ENCODE results near the gene ACOX2. TPM values are rescaled to one million over a fixed set of nuclear protein-coding genes. Genes with fewer than 3 reads are reported as not detected.

Gene ACOX2
- total and polyA plus RNA-seq, 2 of the 13 experiments (the other 11 are each of a cell fraction or from before 2014, with no cell fraction given) = 42.6 to 98.5 TPM

DNA sequence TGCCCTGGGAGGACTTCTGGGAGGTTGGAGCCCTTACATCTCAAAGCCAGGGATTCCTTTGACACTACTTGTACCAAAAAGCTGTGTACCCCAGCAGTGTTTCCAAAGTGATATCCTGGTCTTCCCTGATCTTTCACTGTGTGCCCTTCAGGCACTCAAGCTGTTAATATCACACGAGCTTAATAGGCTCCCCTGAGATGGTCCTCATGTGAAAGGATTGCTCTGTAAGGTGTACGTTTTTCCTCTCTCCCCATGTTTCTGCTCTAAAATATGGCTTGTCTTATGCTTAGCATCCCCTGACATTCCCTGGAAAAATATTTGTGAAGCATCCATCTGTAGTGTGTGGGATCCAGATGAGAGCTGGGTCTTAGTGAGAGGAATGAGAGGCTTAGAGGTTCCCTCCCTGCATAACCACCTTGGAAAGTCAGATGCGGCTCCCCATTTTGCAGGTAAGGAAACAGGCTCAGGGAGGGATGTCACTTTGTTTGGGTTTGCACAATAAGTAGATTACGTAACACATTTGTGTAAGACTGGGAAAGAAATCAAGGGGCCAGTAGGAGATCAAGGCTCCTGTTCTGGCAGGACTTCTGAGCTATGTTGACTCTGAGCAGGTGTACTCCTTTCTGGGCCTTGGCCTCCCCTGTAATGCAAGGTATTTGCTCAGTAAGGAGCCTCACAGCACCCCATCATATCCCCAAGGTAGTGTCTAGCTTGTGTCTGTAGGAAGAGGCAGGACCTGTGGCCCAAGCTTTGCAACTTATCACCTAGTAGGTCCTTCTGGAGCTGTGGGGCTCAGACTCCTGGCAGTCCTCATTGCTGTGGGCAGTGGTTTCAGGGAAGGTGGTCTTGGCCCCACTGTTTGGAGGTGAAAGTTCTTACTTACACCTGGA lies 667 bp upstream of the ACOX2 start (continued):
- TF ChIP-seq, protein P1, sequence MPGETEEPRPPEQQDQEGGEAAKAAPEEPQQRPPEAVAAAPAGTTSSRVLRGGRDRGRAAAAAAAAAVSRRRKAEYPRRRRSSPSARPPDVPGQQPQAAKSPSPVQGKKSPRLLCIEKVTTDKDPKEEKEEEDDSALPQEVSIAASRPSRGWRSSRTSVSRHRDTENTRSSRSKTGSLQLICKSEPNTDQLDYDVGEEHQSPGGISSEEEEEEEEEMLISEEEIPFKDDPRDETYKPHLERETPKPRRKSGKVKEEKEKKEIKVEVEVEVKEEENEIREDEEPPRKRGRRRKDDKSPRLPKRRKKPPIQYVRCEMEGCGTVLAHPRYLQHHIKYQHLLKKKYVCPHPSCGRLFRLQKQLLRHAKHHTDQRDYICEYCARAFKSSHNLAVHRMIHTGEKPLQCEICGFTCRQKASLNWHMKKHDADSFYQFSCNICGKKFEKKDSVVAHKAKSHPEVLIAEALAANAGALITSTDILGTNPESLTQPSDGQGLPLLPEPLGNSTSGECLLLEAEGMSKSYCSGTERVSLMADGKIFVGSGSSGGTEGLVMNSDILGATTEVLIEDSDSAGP (CRISPR knock-in tag; IDR thresholded peaks at IDR 0.05; ENCODE audit: borderline replicate concordance) = no peak
- TF ChIP-seq MEIS2 (CRISPR knock-in tag; IDR thresholded peaks at IDR 0.05) = no peak
- TF ChIP-seq ZNF770 (CRISPR knock-in tag; IDR thresholded peaks at IDR 0.05) = no peak
- no peak for TF ChIP-seq SOX13 (IDR thresholded peaks at IDR 0.05)
- TF ChIP-seq SOX13 (CRISPR knock-in tag; conservative IDR thresholded peaks at IDR 0.05 in 1 of 2, IDR thresholded peaks at IDR 0.05 in 1 of 2) = peak in 1 of 2 experiments; percentile 67; a peak in 2 of 4 replicates
- no peak for TF ChIP-seq ZNF563 (CRISPR knock-in tag; IDR thresholded peaks at IDR 0.05)
- TF ChIP-seq ZNF335 (CRISPR knock-in tag; IDR thresholded peaks at IDR 0.05) = no peak
- no peak for TF ChIP-seq JARID2 (CRISPR knock-in tag; IDR thresholded peaks at IDR 0.05; ENCODE audit: insufficient replicate concordance)
- no peak for TF ChIP-seq GMEB1 (CRISPR knock-in tag; IDR thresholded peaks at IDR 0.05; ENCODE audit: borderline replicate concordance)
- no peak for TF ChIP-seq TGIF2 (CRISPR knock-in tag; IDR thresholded peaks at IDR 0.05)
- no peak for TF ChIP-seq NCOA1 (CRISPR knock-in tag; IDR thresholded peaks at IDR 0.05)
- TF ChIP-seq ZNF441 (CRISPR knock-in tag; IDR thresholded peaks at IDR 0.05; ENCODE audit: borderline replicate concordance) = no peak
- no peak for TF ChIP-seq CREB1 (IDR thresholded peaks at IDR 0.05)
- no peak for TF ChIP-seq CREB1 (CRISPR knock-in tag; IDR thresholded peaks at IDR 0.05)
- no peak for TF ChIP-seq DNMT3B (CRISPR knock-in tag; conservative IDR thresholded peaks at IDR 0.05)
- no peak for TF ChIP-seq ONECUT2 (CRISPR knock-in tag; IDR thresholded peaks at IDR 0.05)
- no peak for TF ChIP-seq POLR2A (IDR thresholded peaks at IDR 0.05; ENCODE audit: insufficient read depth in 1 of 2, low read depth in 2 of 2, low read length in 2 of 2)
- TF ChIP-seq NONO (IDR thresholded peaks at IDR 0.05) = no peak
- no peak; the same call in 1 of the 2 replicates for TF ChIP-seq NONO (CRISPR knock-in tag; conservative IDR thresholded peaks at IDR 0.05)
- TF ChIP-seq SOX6 (IDR thresholded peaks at IDR 0.05) = no peak
- peak; percentile 55 for TF ChIP-seq SOX6 (CRISPR knock-in tag; IDR thresholded peaks at IDR 0.05)
- TF ChIP-seq PRPF4 (IDR thresholded peaks at IDR 0.05; ENCODE audit: low read depth, low read length, poor library complexity, severe bottlenecking) = no peak
- TF ChIP-seq SCMH1 (CRISPR knock-in tag; IDR thresholded peaks at IDR 0.05; ENCODE audit: borderline replicate concordance) = no peak
- no peak for TF ChIP-seq GATA4 (IDR thresholded peaks at IDR 0.05; ENCODE audit: borderline replicate concordance, low read depth)
- no peak for TF ChIP-seq EEA1 (CRISPR knock-in tag; IDR thresholded peaks at IDR 0.05; ENCODE audit: borderline replicate concordance)
